Measurements from ENCODE around the gene L3MBTL3.

Gene L3MBTL3

DNA sequence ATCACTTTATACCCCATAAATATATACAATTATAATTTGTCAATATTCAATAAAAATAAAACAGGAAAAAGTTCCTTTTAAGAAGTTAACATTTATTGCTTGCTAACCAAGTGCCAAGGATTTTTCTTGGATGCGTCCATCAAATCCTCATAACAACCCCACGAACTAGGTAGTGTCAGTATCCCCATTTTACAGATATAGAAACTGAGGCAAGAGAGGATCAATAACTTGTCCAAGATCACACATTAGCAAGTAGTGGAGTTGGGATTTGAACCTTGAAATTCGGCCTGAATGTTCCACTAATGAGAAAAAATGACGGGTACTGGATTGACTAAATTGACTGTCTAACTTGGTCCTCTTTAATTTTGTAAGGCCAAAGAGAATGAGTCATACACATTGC, 5.7 kb upstream of the L3MBTL3 start (continued):
- TF ChIP-seq, protein P1, sequence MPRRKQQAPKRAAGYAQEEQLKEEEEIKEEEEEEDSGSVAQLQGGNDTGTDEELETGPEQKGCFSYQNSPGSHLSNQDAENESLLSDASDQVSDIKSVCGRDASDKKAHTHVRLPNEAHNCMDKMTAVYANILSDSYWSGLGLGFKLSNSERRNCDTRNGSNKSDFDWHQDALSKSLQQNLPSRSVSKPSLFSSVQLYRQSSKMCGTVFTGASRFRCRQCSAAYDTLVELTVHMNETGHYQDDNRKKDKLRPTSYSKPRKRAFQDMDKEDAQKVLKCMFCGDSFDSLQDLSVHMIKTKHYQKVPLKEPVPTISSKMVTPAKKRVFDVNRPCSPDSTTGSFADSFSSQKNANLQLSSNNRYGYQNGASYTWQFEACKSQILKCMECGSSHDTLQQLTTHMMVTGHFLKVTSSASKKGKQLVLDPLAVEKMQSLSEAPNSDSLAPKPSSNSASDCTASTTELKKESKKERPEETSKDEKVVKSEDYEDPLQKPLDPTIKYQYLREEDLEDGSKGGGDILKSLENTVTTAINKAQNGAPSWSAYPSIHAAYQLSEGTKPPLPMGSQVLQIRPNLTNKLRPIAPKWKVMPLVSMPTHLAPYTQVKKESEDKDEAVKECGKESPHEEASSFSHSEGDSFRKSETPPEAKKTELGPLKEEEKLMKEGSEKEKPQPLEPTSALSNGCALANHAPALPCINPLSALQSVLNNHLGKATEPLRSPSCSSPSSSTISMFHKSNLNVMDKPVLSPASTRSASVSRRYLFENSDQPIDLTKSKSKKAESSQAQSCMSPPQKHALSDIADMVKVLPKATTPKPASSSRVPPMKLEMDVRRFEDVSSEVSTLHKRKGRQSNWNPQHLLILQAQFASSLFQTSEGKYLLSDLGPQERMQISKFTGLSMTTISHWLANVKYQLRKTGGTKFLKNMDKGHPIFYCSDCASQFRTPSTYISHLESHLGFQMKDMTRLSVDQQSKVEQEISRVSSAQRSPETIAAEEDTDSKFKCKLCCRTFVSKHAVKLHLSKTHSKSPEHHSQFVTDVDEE (CRISPR knock-in tag; IDR thresholded peaks at IDR 0.05) = no peak
- TF ChIP-seq TOX (CRISPR knock-in tag; IDR thresholded peaks at IDR 0.05; ENCODE audit: borderline replicate concordance) = no peak
- no peak for TF ChIP-seq ISL1 (CRISPR knock-in tag; IDR thresholded peaks at IDR 0.05)
- TF ChIP-seq TCF4 (CRISPR knock-in tag; IDR thresholded peaks at IDR 0.05; ENCODE audit: borderline replicate concordance) = no peak
- TF ChIP-seq ZFP30 (CRISPR knock-in tag; IDR thresholded peaks at IDR 0.05) = no peak
- no peak for TF ChIP-seq ARNTL (CRISPR knock-in tag; IDR thresholded peaks at IDR 0.05; ENCODE audit: borderline replicate concordance, low read depth)
- TF ChIP-seq, protein P2, sequence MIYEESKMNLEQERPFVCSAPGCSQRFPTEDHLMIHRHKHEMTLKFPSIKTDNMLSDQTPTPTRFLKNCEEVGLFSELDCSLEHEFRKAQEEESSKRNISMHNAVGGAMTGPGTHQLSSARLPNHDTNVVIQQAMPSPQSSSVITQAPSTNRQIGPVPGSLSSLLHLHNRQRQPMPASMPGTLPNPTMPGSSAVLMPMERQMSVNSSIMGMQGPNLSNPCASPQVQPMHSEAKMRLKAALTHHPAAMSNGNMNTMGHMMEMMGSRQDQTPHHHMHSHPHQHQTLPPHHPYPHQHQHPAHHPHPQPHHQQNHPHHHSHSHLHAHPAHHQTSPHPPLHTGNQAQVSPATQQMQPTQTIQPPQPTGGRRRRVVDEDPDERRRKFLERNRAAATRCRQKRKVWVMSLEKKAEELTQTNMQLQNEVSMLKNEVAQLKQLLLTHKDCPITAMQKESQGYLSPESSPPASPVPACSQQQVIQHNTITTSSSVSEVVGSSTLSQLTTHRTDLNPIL (CRISPR knock-in tag; IDR thresholded peaks at IDR 0.05; ENCODE audit: low read depth) = no peak
- TF ChIP-seq CSDC2 (CRISPR knock-in tag; IDR thresholded peaks at IDR 0.05) = no peak

DNA sequence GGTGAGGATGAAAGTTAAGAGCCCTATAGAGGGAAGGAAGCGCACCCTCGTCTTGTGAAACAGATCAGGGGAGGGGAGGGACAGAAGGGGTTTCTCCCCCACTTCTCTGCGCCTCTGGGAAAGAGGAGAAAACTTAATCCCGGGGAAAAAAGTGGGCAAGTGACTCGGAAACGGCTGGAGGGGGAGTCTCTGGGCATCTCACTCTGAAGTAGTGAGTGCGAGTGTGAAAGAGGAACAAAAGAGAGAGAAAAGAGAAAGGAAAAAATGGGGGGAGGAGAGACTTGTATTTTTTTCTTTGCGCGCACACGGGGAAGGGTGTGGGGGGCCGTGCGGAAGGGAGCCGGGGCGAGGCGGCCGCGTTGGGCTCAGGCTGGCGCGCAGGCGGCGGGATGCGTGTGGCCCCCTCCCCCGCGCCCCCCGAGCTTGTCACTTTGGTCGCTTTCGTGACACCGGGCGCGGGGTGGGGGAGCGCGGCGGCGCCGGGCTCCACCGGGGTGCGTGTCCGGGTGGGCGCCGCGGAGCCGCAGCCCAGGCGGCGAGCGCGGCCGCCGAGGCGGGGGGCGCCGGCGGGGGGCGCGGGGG, 454 bp downstream of the L3MBTL3 start:
- peak; percentile 29 for ATAC-seq
- TF ChIP-seq BACH2 (CRISPR knock-in tag; IDR thresholded peaks at IDR 0.05; ENCODE audit: borderline replicate concordance) = no peak
- TF ChIP-seq TOX (CRISPR knock-in tag; IDR thresholded peaks at IDR 0.05; ENCODE audit: borderline replicate concordance) = no peak
- TF ChIP-seq ARNTL (CRISPR knock-in tag; IDR thresholded peaks at IDR 0.05; ENCODE audit: borderline replicate concordance, low read depth) = no peak
- no peak for TF ChIP-seq GLIS3 (CRISPR knock-in tag; IDR thresholded peaks at IDR 0.05)

DNA sequence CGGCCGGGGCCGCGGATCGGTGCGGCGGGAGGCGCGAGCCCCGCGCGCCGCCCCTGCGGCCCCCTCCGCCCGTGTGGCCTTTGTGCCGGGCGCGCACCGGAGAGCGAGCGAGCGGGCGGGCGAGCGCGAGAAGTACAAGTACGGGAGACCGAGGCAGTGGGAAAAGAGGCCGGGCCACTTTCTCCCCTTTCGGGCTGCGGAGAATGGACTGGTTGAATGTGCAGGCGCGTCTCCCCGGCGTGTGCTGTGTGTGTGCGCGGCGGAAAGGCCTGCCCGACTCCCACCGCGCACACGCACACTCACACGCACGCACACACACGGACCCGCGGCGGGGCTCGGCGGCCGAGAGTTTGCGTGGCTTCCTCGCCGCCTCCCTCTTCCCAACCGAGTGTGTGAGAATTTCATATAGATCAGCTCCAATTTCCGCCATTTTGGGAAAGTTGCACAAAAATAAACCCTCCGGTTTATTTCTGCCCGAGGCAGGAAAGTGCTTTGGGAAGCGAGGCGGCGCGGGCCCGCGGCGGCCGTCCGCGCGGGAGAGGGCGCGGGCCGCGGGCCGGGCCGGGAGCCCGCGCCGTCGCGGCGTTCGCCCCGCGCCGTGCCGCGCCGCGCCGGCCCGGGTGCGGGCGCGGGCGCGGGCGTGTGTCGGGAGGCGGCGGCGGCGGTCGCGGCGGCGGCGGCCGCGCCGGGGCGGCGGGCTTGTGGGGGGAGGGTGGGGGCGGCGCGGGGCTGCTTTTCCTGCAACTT, 1.1 kb downstream of the L3MBTL3 start:
- ATAC-seq = peak; percentile 4; the same call in 1 of the 3 replicates

More for the DNA sequence above, 1.1 kb downstream of the L3MBTL3 start:
- TF ChIP-seq TOX (CRISPR knock-in tag; IDR thresholded peaks at IDR 0.05; ENCODE audit: borderline replicate concordance) (no peak), ZFP3 (CRISPR knock-in tag; IDR thresholded peaks at IDR 0.05) (no peak), GLIS3 (CRISPR knock-in tag; IDR thresholded peaks at IDR 0.05) (no peak), BACH2 (CRISPR knock-in tag; IDR thresholded peaks at IDR 0.05; ENCODE audit: borderline replicate concordance) (no peak), ZNF8 (CRISPR knock-in tag; IDR thresholded peaks at IDR 0.05) (no peak), RARB (CRISPR knock-in tag; IDR thresholded peaks at IDR 0.05) (no peak), SNAI2 (CRISPR knock-in tag; IDR thresholded peaks at IDR 0.05) (no peak), ESRRG (CRISPR knock-in tag; IDR thresholded peaks at IDR 0.05) (no peak), OSR1 (CRISPR knock-in tag; IDR thresholded peaks at IDR 0.05) (no peak), TCF4 (CRISPR knock-in tag; IDR thresholded peaks at IDR 0.05; ENCODE audit: borderline replicate concordance) (no peak), ARNTL (CRISPR knock-in tag; IDR thresholded peaks at IDR 0.05; ENCODE audit: borderline replicate concordance, low read depth) (no peak), CSDC2 (CRISPR knock-in tag; IDR thresholded peaks at IDR 0.05) (no peak), ISL1 (CRISPR knock-in tag; IDR thresholded peaks at IDR 0.05) (no peak), ZFP30 (CRISPR knock-in tag; IDR thresholded peaks at IDR 0.05) (no peak), ZNF70 (CRISPR knock-in tag; IDR thresholded peaks at IDR 0.05) (no peak)
- TF ChIP-seq, protein P3, sequence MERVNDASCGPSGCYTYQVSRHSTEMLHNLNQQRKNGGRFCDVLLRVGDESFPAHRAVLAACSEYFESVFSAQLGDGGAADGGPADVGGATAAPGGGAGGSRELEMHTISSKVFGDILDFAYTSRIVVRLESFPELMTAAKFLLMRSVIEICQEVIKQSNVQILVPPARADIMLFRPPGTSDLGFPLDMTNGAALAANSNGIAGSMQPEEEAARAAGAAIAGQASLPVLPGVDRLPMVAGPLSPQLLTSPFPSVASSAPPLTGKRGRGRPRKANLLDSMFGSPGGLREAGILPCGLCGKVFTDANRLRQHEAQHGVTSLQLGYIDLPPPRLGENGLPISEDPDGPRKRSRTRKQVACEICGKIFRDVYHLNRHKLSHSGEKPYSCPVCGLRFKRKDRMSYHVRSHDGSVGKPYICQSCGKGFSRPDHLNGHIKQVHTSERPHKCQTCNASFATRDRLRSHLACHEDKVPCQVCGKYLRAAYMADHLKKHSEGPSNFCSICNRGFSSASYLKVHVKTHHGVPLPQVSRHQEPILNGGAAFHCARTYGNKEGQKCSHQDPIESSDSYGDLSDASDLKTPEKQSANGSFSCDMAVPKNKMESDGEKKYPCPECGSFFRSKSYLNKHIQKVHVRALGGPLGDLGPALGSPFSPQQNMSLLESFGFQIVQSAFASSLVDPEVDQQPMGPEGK (CRISPR knock-in tag; IDR thresholded peaks at IDR 0.05; ENCODE audit: borderline replicate concordance) = no peak
- TF ChIP-seq, protein P1 (CRISPR knock-in tag; IDR thresholded peaks at IDR 0.05) = no peak
- TF ChIP-seq, protein P4, sequence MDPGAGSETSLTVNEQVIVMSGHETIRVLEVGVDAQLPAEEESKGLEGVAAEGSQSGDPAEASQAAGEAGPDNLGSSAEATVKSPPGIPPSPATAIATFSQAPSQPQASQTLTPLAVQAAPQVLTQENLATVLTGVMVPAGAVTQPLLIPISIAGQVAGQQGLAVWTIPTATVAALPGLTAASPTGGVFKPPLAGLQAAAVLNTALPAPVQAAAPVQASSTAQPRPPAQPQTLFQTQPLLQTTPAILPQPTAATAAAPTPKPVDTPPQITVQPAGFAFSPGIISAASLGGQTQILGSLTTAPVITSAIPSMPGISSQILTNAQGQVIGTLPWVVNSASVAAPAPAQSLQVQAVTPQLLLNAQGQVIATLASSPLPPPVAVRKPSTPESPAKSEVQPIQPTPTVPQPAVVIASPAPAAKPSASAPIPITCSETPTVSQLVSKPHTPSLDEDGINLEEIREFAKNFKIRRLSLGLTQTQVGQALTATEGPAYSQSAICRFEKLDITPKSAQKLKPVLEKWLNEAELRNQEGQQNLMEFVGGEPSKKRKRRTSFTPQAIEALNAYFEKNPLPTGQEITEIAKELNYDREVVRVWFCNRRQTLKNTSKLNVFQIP (CRISPR knock-in tag; IDR thresholded peaks at IDR 0.05; ENCODE audit: borderline replicate concordance, low read depth) = no peak
- TF ChIP-seq, protein P5, sequence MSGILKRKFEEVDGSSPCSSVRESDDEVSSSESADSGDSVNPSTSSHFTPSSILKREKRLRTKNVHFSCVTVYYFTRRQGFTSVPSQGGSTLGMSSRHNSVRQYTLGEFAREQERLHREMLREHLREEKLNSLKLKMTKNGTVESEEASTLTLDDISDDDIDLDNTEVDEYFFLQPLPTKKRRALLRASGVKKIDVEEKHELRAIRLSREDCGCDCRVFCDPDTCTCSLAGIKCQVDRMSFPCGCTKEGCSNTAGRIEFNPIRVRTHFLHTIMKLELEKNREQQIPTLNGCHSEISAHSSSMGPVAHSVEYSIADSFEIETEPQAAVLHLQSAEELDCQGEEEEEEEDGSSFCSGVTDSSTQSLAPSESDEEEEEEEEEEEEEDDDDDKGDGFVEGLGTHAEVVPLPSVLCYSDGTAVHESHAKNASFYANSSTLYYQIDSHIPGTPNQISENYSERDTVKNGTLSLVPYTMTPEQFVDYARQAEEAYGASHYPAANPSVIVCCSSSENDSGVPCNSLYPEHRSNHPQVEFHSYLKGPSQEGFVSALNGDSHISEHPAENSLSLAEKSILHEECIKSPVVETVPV (CRISPR knock-in tag; IDR thresholded peaks at IDR 0.05) = no peak
- TF ChIP-seq, protein P2 (CRISPR knock-in tag; IDR thresholded peaks at IDR 0.05; ENCODE audit: low read depth) = no peak
